HL-60 (cell line): ENCODE results near the gene GCNT4.

Source experiments
- DNase-seq, 2 experiments: peaks; one replicate each; pipeline ENCODE4 v3.0.0-alpha.2; 2010 to 2020; ENCODE audit warnings: low read depth in 1 of 2, low spot score in 1 of 2
- H3K27ac ChIP-seq: fragments of 250-450 bp; sonication (Bioruptor Pico); replicated peaks from 2 replicates; pipeline ENCODE4 v1.5.1; 2020; ENCODE audit warnings: mild to moderate bottlenecking, moderate library complexity
- H3K27me3 ChIP-seq: fragments of 250-450 bp; sonication (Bioruptor Pico); 2 replicates; pipeline ENCODE4 v1.5.1; 2021; ENCODE audit warnings: mild to moderate bottlenecking, moderate library complexity; ENCODE audit not compliant: insufficient read depth, poor library complexity, severe bottlenecking
- H3K4me3 ChIP-seq: replicated peaks from 2 replicates; pipeline ENCODE4 v1.5.1; 2011; ENCODE audit warnings: mild to moderate bottlenecking, control low read depth, low read length; ENCODE audit not compliant: insufficient read depth
- CTCF ChIP-seq: IDR thresholded peaks from one replicate; pipeline ENCODE4 v1.5.1; 2011; ENCODE audit warnings: low read length, control low read depth, inconsistent platforms; ENCODE audit not compliant: insufficient read depth
- GABPA ChIP-seq: IDR thresholded peaks from 2 replicates; pipeline ENCODE4 v1.6.1; 2012; ENCODE audit warnings: low read depth
- POLR2AphosphoS5 ChIP-seq: IDR thresholded peaks from 2 replicates; pipeline ENCODE4 v1.6.1; 2012; ENCODE audit warnings: low read depth
- REST ChIP-seq: IDR thresholded peaks from 2 replicates; pipeline ENCODE4 v1.6.1; 2012; ENCODE audit warnings: low read depth; ENCODE audit not compliant: insufficient replicate concordance
- SPI1 ChIP-seq: IDR thresholded peaks from 2 replicates; pipeline ENCODE4 v1.6.1; 2012; ENCODE audit warnings: low read depth, mild to moderate bottlenecking, borderline replicate concordance

GCNT4 gene

GRCh38 chr5:75021219-75021618 lies 31.1 kb downstream of the GCNT4 start:
- TF ChIP-seq POLR2AphosphoS5 (no peak), REST (no peak), CTCF (no peak), GABPA (no peak), SPI1 (no peak)
- Histone ChIP-seq H3K4me3 (no peak overlapping the region), H3K27me3 (no peaks in the 10 kb centered on the region), H3K27ac (no peak overlapping the region)
- DNase-seq: no peak

GRCh38 chr5:75020016-75020656 lies 32.2 kb downstream of the GCNT4 start:
- no peak for DNase-seq
- Histone ChIP-seq H3K27me3 (no peaks in the 10 kb centered on the region), H3K27ac (no peak overlapping the region), H3K4me3 (no peak overlapping the region)
- TF ChIP-seq REST (no peak), SPI1 (no peak), CTCF (no peak), POLR2AphosphoS5 (no peak), GABPA (no peak)

- Histone ChIP-seq H3K27ac (no peak overlapping the region), H3K4me3 (no peak overlapping the region), H3K27me3 (no peaks in the 10 kb centered on the region)
- TF ChIP-seq CTCF (no peak), POLR2AphosphoS5 (no peak)
- DNase-seq: no peak
These were observed 33.4 kb downstream of the GCNT4 start for GRCh38 chr5:75018805-75019587.

- H3K4me3 ChIP-seq: no peak overlapping the region
- no peak for DNase-seq
- H3K27me3 ChIP-seq: no peaks in the 10 kb centered on the region
- TF ChIP-seq REST (no peak), GABPA (no peak), SPI1 (no peak), POLR2AphosphoS5 (no peak), CTCF (no peak)
- H3K27ac ChIP-seq: no peak overlapping the region
These were observed 34.4 kb downstream of the GCNT4 start for GRCh38 chr5:75017971-75018370.
